Gastrocnemius medialis (tissue), 4 donors: ENCODE measurements around the gene PLCL1. TPM values are rescaled to one million over a fixed set of nuclear protein-coding genes. Genes with fewer than 3 reads are reported as not detected.
A peak's percentile ranks its signal among the peaks of the same experiment; 100 is the strongest.

Experiments
- ATAC-seq, 2 donors: fragments of 150-250 bp; one replicate each; pipeline ENCODE4 v1.9.1; 2016
- DNase-seq, 2 donors: peaks; one replicate each; pipeline ENCODE4 v3.0.0-alpha.2; 2019
- H3K27ac ChIP-seq, 4 donors: fragments of 200-600 bp; sonication (generic); 1 replicate in 1 of 4; 2 replicates in 3 of 4; pipeline ENCODE4 v1.5.1; 2016 to 2018; ENCODE audit warnings: mild to moderate bottlenecking in 2 of 4, moderate library complexity in 1 of 4
- H3K27me3 ChIP-seq, 3 donors: fragments of 200-600 bp; sonication (generic) in 2 of 3; 1 replicate in 1 of 3; 2 replicates in 2 of 3; pipeline versions ENCODE4 v1.5.1 to v1.6.0; 2016 to 2019; ENCODE audit warnings: mild to moderate bottlenecking in 1 of 3, moderate library complexity in 1 of 3
- H3K36me3 ChIP-seq, 2 donors: fragments of 200-600 bp; sonication (generic) in 1 of 2; one replicate each; pipeline ENCODE4 v1.5.1; 2017 to 2018
- H3K4me1 ChIP-seq, 2 donors: fragments of 200-600 bp; sonication (generic) in 1 of 2; one replicate each; pipeline ENCODE4 v1.5.1; 2016 to 2017; ENCODE audit warnings: mild to moderate bottlenecking in 2 of 2
- H3K4me3 ChIP-seq, 4 donors: fragments of 200-600 bp; sonication (generic) in 3 of 4; 1 replicate in 1 of 4; 2 replicates in 3 of 4; pipeline ENCODE4 v1.5.1; 2016 to 2019; ENCODE audit warnings: mild to moderate bottlenecking in 2 of 4
- H3K9me3 ChIP-seq, 3 donors: fragments of 200-600 bp; sonication (generic) in 2 of 3; 1 replicate in 1 of 3; 2 replicates in 2 of 3; pipeline ENCODE4 v1.5.1; 2016 to 2019
- CTCF ChIP-seq, 5 experiments: fragments of 450-650 bp in 3 of 5; fragments of 200-600 bp in 2 of 5; sonication (generic) in 2 of 5; IDR thresholded peaks in 4 of 5; conservative IDR thresholded peaks in 1 of 5; 1 replicate in 4 of 5; 2 replicates in 1 of 5; pipeline ENCODE4 v1.5.1; 2016 to 2019; ENCODE audit warnings: antibody characterized with exemption in 5 of 5, mild to moderate bottlenecking in 3 of 5, moderate library complexity in 3 of 5
- POLR2A ChIP-seq, 2 donors: fragments of 450-650 bp; IDR thresholded peaks; one replicate each; pipeline ENCODE4 v1.6.1; 2017; ENCODE audit warnings: antibody characterized with exemption in 2 of 2, mild to moderate bottlenecking in 2 of 2, moderate library complexity in 2 of 2
- in situ Hi-C, 4 donors: fragments of 200-750 bp; cut with MboI; loops; one replicate each; pipeline versions ENCODE4 v1.15.0 to v1.8.0; 2017; ENCODE audit warnings: low sequenced_read_pairs in 4 of 4
- intact Hi-C: fragments of 100-400 bp; cut with DNase I; formaldehyde crosslinking; loops from one replicate; pipeline ENCODE4 v1.15.1; 2023; ENCODE audit warnings: low total_unique reads
- total RNA-seq, 4 donors: library from RNA; depleted of rRNA; stranded (reverse); fragments of >200 nt; gene quantifications; one replicate each; pipeline versions ENCODE4 v1.1.0 to v1.2.3, GENCODE V29; 2016

The PLCL1 gene
- total RNA-seq, 4 donors from 2014 or later, result 5.9 to 10.7 (median 9.8) TPM

GRCh38 chr2:197960786-197961185, 156.4 kb downstream of the PLCL1 start:
- Histone ChIP-seq H3K4me3 (no peak overlapping the region), H3K36me3 (no peaks in the 10 kb centered on the region), H3K9me3 (peaks cover 0 to 5% (median 0%) of the 10 kb centered on the region in 3 donors), H3K27ac (no peak overlapping the region), H3K4me1 (peaks cover 25 to 39% of the 10 kb centered on the region in 2 donors), H3K27me3 (no peaks in the 10 kb centered on the region)
- no peak for TF ChIP-seq CTCF (IDR thresholded peaks at IDR 0.05 in 4 of 5, conservative IDR thresholded peaks at IDR 0.05 in 1 of 5)
- DNase-seq, result no peak
- intact Hi-C loops (no loop called here), in situ Hi-C loops (no loop called here)
- no peak for ATAC-seq

GRCh38 chr2:197964720-197965119, 160.3 kb downstream of the PLCL1 start:
- intact Hi-C loops, result no loop called here
- H3K4me3 ChIP-seq, result no peak overlapping the region
- DNase-seq (no peak), ATAC-seq (no peak)
- peaks cover 0 to 5% (median 0%) of the 10 kb centered on the region in 3 donors for H3K9me3 ChIP-seq
- no peak overlapping the region for H3K27ac ChIP-seq
- in situ Hi-C loops, result no loop called here
- no peaks in the 10 kb centered on the region for H3K27me3 ChIP-seq
- H3K4me1 ChIP-seq, result peaks cover 19 to 22% of the 10 kb centered on the region in 2 donors
- TF ChIP-seq CTCF (IDR thresholded peaks at IDR 0.05 in 4 of 5, conservative IDR thresholded peaks at IDR 0.05 in 1 of 5), result no peak
- TF ChIP-seq POLR2A (IDR thresholded peaks at IDR 0.05), result no peak
- no peaks in the 10 kb centered on the region for H3K36me3 ChIP-seq

- in situ Hi-C loops, result no loop called here
- intact Hi-C loops, result no loop called here
- ATAC-seq (no peak), DNase-seq (no peak)
- peaks cover 0 to 5% (median 0%) of the 10 kb centered on the region in 3 donors for H3K9me3 ChIP-seq
- no peaks in the 10 kb centered on the region for H3K36me3 ChIP-seq
- H3K4me3 ChIP-seq, result no peak overlapping the region
- TF ChIP-seq CTCF (IDR thresholded peaks at IDR 0.05 in 4 of 5, conservative IDR thresholded peaks at IDR 0.05 in 1 of 5) (no peak), POLR2A (IDR thresholded peaks at IDR 0.05) (no peak)
- H3K27ac ChIP-seq, result no peak overlapping the region
- H3K4me1 ChIP-seq, result peaks cover 9 to 14% of the 10 kb centered on the region in 2 donors
- no peaks in the 10 kb centered on the region for H3K27me3 ChIP-seq
Measured at GRCh38 chr2:197965756-197966155, 161.4 kb downstream of the PLCL1 start.

GRCh38 chr2:197969391-197969893, 165.0 kb downstream of the PLCL1 start:
- no peak for TF ChIP-seq CTCF (IDR thresholded peaks at IDR 0.05 in 4 of 5, conservative IDR thresholded peaks at IDR 0.05 in 1 of 5)
- no peak for TF ChIP-seq POLR2A (IDR thresholded peaks at IDR 0.05)
- DNase-seq (peak in 1 of 2 donors; percentile 19), ATAC-seq (peak; percentile 86 to 91)
- Histone ChIP-seq H3K4me3 (no peak overlapping the region), H3K27me3 (no peaks in the 10 kb centered on the region), H3K9me3 (peaks cover 0 to 5% (median 0%) of the 10 kb centered on the region in 3 donors), H3K36me3 (no peaks in the 10 kb centered on the region), H3K4me1 (peaks cover 5 to 18% of the 10 kb centered on the region in 2 donors), H3K27ac (no peak overlapping the region)
- in situ Hi-C loops (no loop called here), intact Hi-C loops (no loop called here)

GRCh38 chr2:197972061-197972460, 167.7 kb downstream of the PLCL1 start:
- in situ Hi-C loops, result no loop called here
- intact Hi-C loops, result no loop called here

More at GRCh38 chr2:197972061-197972460, 167.7 kb downstream of the PLCL1 start:
- Histone ChIP-seq H3K4me3 (no peak overlapping the region), H3K4me1 (peaks cover 5 to 18% of the 10 kb centered on the region in 2 donors), H3K27me3 (no peaks in the 10 kb centered on the region), H3K36me3 (no peaks in the 10 kb centered on the region), H3K27ac (peak overlapping the region in 1 of 4 donors; percentile 9), H3K9me3 (no peaks in the 10 kb centered on the region)
- peak; percentile 26 to 33 for ATAC-seq
- DNase-seq, result peak in 1 of 2 donors; percentile 21
- TF ChIP-seq CTCF (IDR thresholded peaks at IDR 0.05 in 4 of 5, conservative IDR thresholded peaks at IDR 0.05 in 1 of 5) (no peak), POLR2A (IDR thresholded peaks at IDR 0.05) (no peak)
